KMS-11 (cell line): ENCODE measurements around the gene SERPINA10.

Source experiments
- H2AFZ ChIP-seq: fragments of 200-600 bp; sonication (generic); 2 replicates; pipeline ENCODE4 v1.6.1; 2016; ENCODE audit warnings: antibody characterized with exemption, mixed run types, low read depth
- H3K27ac ChIP-seq: fragments of 200-600 bp; sonication (generic); 2 replicates; pipeline ENCODE4 v1.6.1; 2016; ENCODE audit warnings: mild to moderate bottlenecking, mixed run types
- H3K27me3 ChIP-seq: fragments of 200-600 bp; sonication (generic); 2 replicates; pipeline ENCODE4 v1.6.1; 2017; ENCODE audit warnings: mild to moderate bottlenecking, low read depth, mixed run types, moderate library complexity; ENCODE audit not compliant: insufficient read depth
- H3K36me3 ChIP-seq: fragments of 200-600 bp; sonication (generic); 2 replicates; pipeline ENCODE4 v1.6.1; 2017; ENCODE audit warnings: mild to moderate bottlenecking, mixed run types; ENCODE audit not compliant: insufficient read depth
- H3K4me1 ChIP-seq: fragments of 200-600 bp; sonication (generic); 2 replicates; pipeline ENCODE4 v1.6.1; 2016; ENCODE audit warnings: mild to moderate bottlenecking, low read depth, mixed run types; ENCODE audit not compliant: poor library complexity, severe bottlenecking
- H3K4me2 ChIP-seq: fragments of 200-600 bp; sonication (generic); 2 replicates; pipeline ENCODE4 v1.7.0; 2016; ENCODE audit warnings: mild to moderate bottlenecking, mixed run types
- H3K4me3 ChIP-seq: fragments of 200-600 bp; sonication (generic); IDR thresholded peaks from 2 replicates; pipeline ENCODE4 v1.6.1; 2017; ENCODE audit warnings: low read depth, low read length, mixed read lengths; ENCODE audit not compliant: insufficient read depth
- H3K79me2 ChIP-seq: fragments of 200-600 bp; sonication (generic); 2 replicates; pipeline ENCODE4 v1.6.1; 2016; ENCODE audit warnings: low read depth, mixed run types; ENCODE audit not compliant: insufficient read depth
- H3K9ac ChIP-seq: fragments of 200-600 bp; sonication (generic); 2 replicates; pipeline ENCODE4 v1.6.1; 2016; ENCODE audit warnings: mild to moderate bottlenecking, mixed run types
- H4K20me1 ChIP-seq: fragments of 200-600 bp; sonication (generic); 2 replicates; pipeline ENCODE4 v1.6.1; 2016; ENCODE audit warnings: mild to moderate bottlenecking, mixed run types; ENCODE audit not compliant: insufficient read depth
- CTCF ChIP-seq: fragments of 200-600 bp; sonication (generic); conservative IDR thresholded peaks from 2 replicates; pipeline ENCODE4 v1.6.1; 2017; ENCODE audit warnings: low read depth, mild to moderate bottlenecking, antibody characterized with exemption, low read length, moderate library complexity, mixed read lengths

Gene SERPINA10

GRCh38 chr14:94244182-94244581, 48.9 kb downstream of the SERPINA10 start:
- Histone ChIP-seq H3K4me3 (no peak overlapping the region), H4K20me1 (no peaks in the 10 kb centered on the region), H3K9ac (no peak overlapping the region), H3K27ac (no peak overlapping the region), H3K79me2 (no peaks in the 10 kb centered on the region), H2AFZ (no peak overlapping the region), H3K36me3 (no peaks in the 10 kb centered on the region), H3K27me3 (no peaks in the 10 kb centered on the region), H3K4me1 (no peaks in the 10 kb centered on the region), H3K4me2 (no peak overlapping the region)
- TF ChIP-seq CTCF = no peak

GRCh38 chr14:94239406-94239805, 53.7 kb downstream of the SERPINA10 start:
- Histone ChIP-seq H3K4me3 (no peak overlapping the region), H3K27me3 (no peaks in the 10 kb centered on the region), H4K20me1 (no peaks in the 10 kb centered on the region), H3K9ac (no peak overlapping the region), H2AFZ (no peak overlapping the region), H3K27ac (no peak overlapping the region), H3K79me2 (no peaks in the 10 kb centered on the region), H3K36me3 (no peaks in the 10 kb centered on the region), H3K4me2 (no peak overlapping the region), H3K4me1 (no peaks in the 10 kb centered on the region)
- TF ChIP-seq CTCF = no peak

- Histone ChIP-seq H3K9ac (no peak overlapping the region), H2AFZ (no peak overlapping the region), H3K27ac (no peak overlapping the region), H3K4me3 (no peak overlapping the region), H4K20me1 (no peaks in the 10 kb centered on the region), H3K36me3 (no peaks in the 10 kb centered on the region), H3K27me3 (no peaks in the 10 kb centered on the region), H3K79me2 (no peaks in the 10 kb centered on the region), H3K4me1 (no peaks in the 10 kb centered on the region), H3K4me2 (no peak overlapping the region)
- TF ChIP-seq CTCF = no peak
Measured at GRCh38 chr14:94237983-94238382, 55.1 kb downstream of the SERPINA10 start.

- H3K27ac ChIP-seq = no peak overlapping the region
- no peaks in the 10 kb centered on the region for H3K4me1 ChIP-seq
- H3K79me2 ChIP-seq = no peaks in the 10 kb centered on the region
- no peaks in the 10 kb centered on the region for H4K20me1 ChIP-seq
- no peak for TF ChIP-seq CTCF
- no peak overlapping the region for H3K4me3 ChIP-seq
- H3K4me2 ChIP-seq = no peak overlapping the region
- no peak overlapping the region for H3K9ac ChIP-seq
- no peaks in the 10 kb centered on the region for H3K36me3 ChIP-seq
- no peaks in the 10 kb centered on the region for H3K27me3 ChIP-seq
- H2AFZ ChIP-seq = no peak overlapping the region
Measured at GRCh38 chr14:94237046-94237445, 56.0 kb downstream of the SERPINA10 start.
